ENCODE data around the gene DOP1B.
"Not testable (repeated sequence)": the region's sequence is repeated elsewhere in the genome, so short reads cannot be mapped to it uniquely, and the experiment has no call there.

DNA sequence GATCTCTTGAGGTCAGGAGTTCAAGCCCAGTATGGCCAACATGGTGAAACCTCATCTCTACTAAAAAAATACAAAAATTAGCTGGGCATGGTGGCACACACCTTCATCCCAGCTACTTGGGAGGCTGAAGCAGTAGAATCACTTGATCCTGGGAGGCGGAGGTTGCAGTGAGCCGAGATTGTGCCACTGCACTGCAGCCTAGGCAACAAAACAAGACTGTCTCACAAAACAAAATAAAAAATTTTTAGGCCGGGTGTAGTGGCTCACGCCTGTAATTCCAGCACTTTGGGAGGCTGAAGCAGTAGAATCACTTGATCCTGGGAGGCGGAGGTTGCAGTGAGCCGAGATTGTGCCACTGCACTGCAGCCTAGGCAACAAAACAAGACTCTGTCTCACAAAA, 12.4 kb upstream of the DOP1B start:
- TF ChIP-seq EP300 (IDR thresholded peaks at IDR 0.05): not testable (repeated sequence)
- TF ChIP-seq, protein P1, sequence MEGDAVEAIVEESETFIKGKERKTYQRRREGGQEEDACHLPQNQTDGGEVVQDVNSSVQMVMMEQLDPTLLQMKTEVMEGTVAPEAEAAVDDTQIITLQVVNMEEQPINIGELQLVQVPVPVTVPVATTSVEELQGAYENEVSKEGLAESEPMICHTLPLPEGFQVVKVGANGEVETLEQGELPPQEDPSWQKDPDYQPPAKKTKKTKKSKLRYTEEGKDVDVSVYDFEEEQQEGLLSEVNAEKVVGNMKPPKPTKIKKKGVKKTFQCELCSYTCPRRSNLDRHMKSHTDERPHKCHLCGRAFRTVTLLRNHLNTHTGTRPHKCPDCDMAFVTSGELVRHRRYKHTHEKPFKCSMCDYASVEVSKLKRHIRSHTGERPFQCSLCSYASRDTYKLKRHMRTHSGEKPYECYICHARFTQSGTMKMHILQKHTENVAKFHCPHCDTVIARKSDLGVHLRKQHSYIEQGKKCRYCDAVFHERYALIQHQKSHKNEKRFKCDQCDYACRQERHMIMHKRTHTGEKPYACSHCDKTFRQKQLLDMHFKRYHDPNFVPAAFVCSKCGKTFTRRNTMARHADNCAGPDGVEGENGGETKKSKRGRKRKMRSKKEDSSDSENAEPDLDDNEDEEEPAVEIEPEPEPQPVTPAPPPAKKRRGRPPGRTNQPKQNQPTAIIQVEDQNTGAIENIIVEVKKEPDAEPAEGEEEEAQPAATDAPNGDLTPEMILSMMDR (IDR thresholded peaks at IDR 0.05): not testable (repeated sequence)
